Hepatocyte (in vitro differentiated cells): ENCODE results near the gene SIVA1.

Source experiments
- CTCF ChIP-seq: fragments of 200-600 bp; sonication (generic); IDR thresholded peaks from 2 replicates; pipeline ENCODE4 v1.5.1; 2016; ENCODE audit warnings: antibody characterized with exemption, mild to moderate bottlenecking; ENCODE audit not compliant: poor library complexity
- EZH2 ChIP-seq: fragments of 200-600 bp; sonication (generic); IDR thresholded peaks from 2 replicates; pipeline ENCODE4 v1.6.1; 2016; ENCODE audit warnings: antibody characterized with exemption, mild to moderate bottlenecking, borderline replicate concordance
- EZH2phosphoT487 ChIP-seq: fragments of 200-600 bp; sonication (generic); IDR thresholded peaks from one replicate; pipeline ENCODE4 v1.6.1; 2018; ENCODE audit warnings: antibody characterized with exemption, mild to moderate bottlenecking, low read depth, moderate library complexity; ENCODE audit not compliant: unreplicated experiment, severe bottlenecking

DNA sequence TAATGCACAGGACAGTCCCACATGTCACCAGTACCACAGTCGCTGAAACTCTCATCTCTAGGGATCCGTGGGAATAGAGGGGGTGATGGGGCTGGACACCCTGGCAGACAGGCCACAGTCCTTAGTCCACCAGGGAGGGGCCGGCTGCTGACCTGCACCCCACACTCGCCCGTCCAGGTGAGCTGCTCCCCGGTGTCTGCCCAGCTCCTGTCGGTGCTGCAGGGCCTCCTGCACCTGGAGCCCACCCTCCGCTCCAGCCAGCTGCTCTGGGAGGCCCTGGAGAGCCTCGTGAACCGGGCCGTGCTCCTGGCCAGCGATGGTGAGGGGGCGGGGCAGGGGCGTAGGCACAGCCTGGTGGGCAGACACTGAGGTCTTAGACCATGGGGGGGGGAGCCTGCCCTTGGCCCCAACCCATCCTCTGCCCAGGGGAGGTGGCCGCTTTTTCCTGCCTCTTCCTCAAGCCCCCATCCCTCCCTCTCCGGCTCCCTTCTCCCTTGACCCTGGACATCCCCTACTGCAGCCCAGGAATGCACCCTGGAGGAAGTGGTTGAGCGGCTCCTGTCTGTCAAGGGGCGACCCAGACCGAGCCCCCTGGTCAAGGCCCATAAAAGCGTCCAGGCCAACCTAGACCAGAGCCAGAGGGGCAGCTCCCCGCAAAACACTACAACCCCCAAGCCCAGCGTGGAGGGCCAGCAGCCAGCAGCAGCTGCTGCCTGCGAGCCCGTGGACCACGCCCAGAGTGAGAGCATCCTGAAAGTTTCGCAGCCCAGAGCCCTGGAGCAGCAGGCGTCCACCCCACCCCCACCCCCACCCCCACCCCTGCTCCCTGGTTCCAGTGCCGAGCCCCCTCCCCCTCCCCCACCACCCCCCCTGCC lies 46.0 kb upstream of the SIVA1 start:
- TF ChIP-seq CTCF = no peak
- TF ChIP-seq EZH2phosphoT487 = no peak
- TF ChIP-seq EZH2 = no peak
